Fibroblast of lung (primary cell): ENCODE data around the gene AKIRIN2. TPM values are rescaled to one million over a fixed set of nuclear protein-coding genes. Genes with fewer than 3 reads are reported as not detected.
"Not testable (repeated sequence)": the region's sequence is repeated elsewhere in the genome, so short reads cannot be mapped to it uniquely, and the experiment has no call there.

Source experiments
- DNase-seq, 2 donors: peaks; one replicate each; pipeline versions ENCODE4 v3.0.0 to v3.0.0-alpha.2; 2010; ENCODE audit warnings: low read depth in 2 of 2
- H2AFZ ChIP-seq: 2 replicates; pipeline ENCODE4 v1.5.1; 2012; ENCODE audit warnings: low read length, control low read depth, inconsistent platforms
- H3K27ac ChIP-seq: 2 replicates; pipeline ENCODE4 v1.5.1; 2011; ENCODE audit warnings: low read length, control low read depth; ENCODE audit not compliant: insufficient read depth
- H3K27me3 ChIP-seq: 2 replicates; pipeline ENCODE4 v1.5.1; 2011; ENCODE audit warnings: mild to moderate bottlenecking, low read length; ENCODE audit not compliant: control insufficient read depth, insufficient read depth
- H3K36me3 ChIP-seq: 2 replicates; pipeline ENCODE4 v1.5.1; 2011; ENCODE audit warnings: low read length; ENCODE audit not compliant: control insufficient read depth, insufficient read depth
- H3K4me1 ChIP-seq: 2 replicates; pipeline ENCODE4 v1.5.1; 2011; ENCODE audit warnings: low read length; ENCODE audit not compliant: control insufficient read depth, insufficient read depth; ENCODE audit errors: extremely low read depth
- H3K4me2 ChIP-seq: 2 replicates; pipeline ENCODE4 v1.5.1; 2011; ENCODE audit warnings: low read length, control low read depth; ENCODE audit not compliant: insufficient read depth; ENCODE audit errors: extremely low read depth
- H3K4me3 ChIP-seq, 4 experiments: fragments of 200-600 bp in 1 of 4; sonication (generic) in 1 of 4; replicated peaks in 1 of 4; 2 replicates each; pipeline ENCODE4 v1.5.1; 2011 to 2016; ENCODE audit warnings: low read length in 4 of 4, low read depth in 3 of 4, mild to moderate bottlenecking in 3 of 4, control low read depth in 2 of 4, inconsistent platforms in 1 of 4, mixed read lengths in 1 of 4; ENCODE audit not compliant: insufficient read depth in 1 of 4; ENCODE audit errors: control extremely low read depth in 1 of 4
- H3K79me2 ChIP-seq: 2 replicates; pipeline ENCODE4 v1.5.1; 2012; ENCODE audit warnings: mild to moderate bottlenecking, low read length, inconsistent platforms; ENCODE audit not compliant: control insufficient read depth, insufficient read depth
- H3K9ac ChIP-seq: 2 replicates; pipeline ENCODE4 v1.5.1; 2011; ENCODE audit warnings: mild to moderate bottlenecking, low read length, control low read depth; ENCODE audit not compliant: insufficient read depth
- H3K9me3 ChIP-seq: 2 replicates; pipeline ENCODE4 v1.5.1; 2012; ENCODE audit warnings: low read depth, low read length; ENCODE audit not compliant: control insufficient read depth, insufficient read depth
- H4K20me1 ChIP-seq: 2 replicates; pipeline ENCODE4 v1.5.1; 2011; ENCODE audit warnings: low read length; ENCODE audit not compliant: control insufficient read depth, insufficient read depth; ENCODE audit errors: extremely low read depth
- CTCF ChIP-seq, 2 donors: IDR thresholded peaks in 1 of 2; conservative IDR thresholded peaks in 1 of 2; 1 replicate in 1 of 2; 2 replicates in 1 of 2; pipeline ENCODE4 v1.5.1; 2011 to 2012; ENCODE audit warnings: low read length in 2 of 2, control low read depth in 1 of 2, inconsistent platforms in 1 of 2, low read depth in 1 of 2, mild to moderate bottlenecking in 1 of 2
- EZH2 ChIP-seq: IDR thresholded peaks from 2 replicates; pipeline ENCODE4 v1.5.1; 2012; ENCODE audit warnings: low read length, control low read depth, mild to moderate bottlenecking; ENCODE audit errors: missing control alignments
- polyA plus RNA-seq, 2 donors: library from polyadenylated mRNA; depleted of rRNA in 1 of 2; stranded (reverse) in 1 of 2; unstranded in 1 of 2; fragments of >200 nt; gene quantifications; 2 replicates each; pipeline ENCODE4 v1.2.1, GENCODE V29; 2011 to 2012; ENCODE audit warnings: missing spikeins in 1 of 2
- total RNA-seq: library from RNA; depleted of rRNA; stranded (reverse); fragments of >200 nt; gene quantifications from 2 replicates; pipeline ENCODE4 v1.2.1, GENCODE V29; 2014

Gene AKIRIN2
- total and polyA plus RNA-seq, 2 donors (not counting 1 experiment from before 2014, with no cell fraction given), result 33.7 to 41.0 TPM

DNA sequence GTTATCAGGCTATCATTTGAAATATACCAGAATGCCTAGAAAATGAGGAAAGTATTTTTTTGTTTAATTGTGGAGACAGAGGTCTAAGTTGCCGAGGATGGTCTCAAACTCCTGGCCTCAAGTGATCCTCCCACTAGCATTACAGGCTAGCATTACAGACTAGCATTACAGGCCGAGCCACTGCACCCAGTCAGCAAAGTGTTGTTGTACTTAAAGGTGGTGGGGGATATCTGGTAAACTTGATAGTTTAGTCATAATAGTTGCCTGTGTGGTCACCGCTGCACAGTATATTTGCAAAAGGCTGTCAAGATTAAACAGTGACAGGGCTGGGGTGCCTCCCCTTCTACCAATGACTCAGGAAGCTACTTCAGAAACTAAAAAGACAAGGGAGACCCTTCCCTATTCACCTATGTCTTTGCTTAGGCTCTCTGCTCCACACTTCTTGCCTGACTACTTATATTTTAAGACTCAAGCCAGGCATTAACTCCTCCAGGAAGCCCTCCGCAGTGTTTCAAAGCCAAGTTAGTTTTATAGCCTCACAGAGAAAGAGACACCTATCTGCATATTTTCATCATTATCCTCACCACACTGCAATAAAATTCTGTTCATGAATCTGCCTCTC, 3.1 kb upstream of the AKIRIN2 start:
- Histone ChIP-seq H3K4me1 (peaks cover 6% of the 10 kb centered on the region), H3K9me3 (no peaks in the 10 kb centered on the region), H3K27ac (peak overlapping the region; percentile 8), H3K9ac (no peak overlapping the region), H3K4me3 (no peak overlapping the region), H4K20me1 (no peaks in the 10 kb centered on the region), H3K79me2 (peaks cover 18% of the 10 kb centered on the region), H2AFZ (peak overlapping the region; percentile 40), H3K4me2 (no peak overlapping the region), H3K36me3 (no peaks in the 10 kb centered on the region), H3K27me3 (no peaks in the 10 kb centered on the region)
- TF ChIP-seq CTCF (conservative IDR thresholded peaks at IDR 0.05 in 1 of 2, IDR thresholded peaks at IDR 0.05 in 1 of 2; ENCODE audit: low read depth in 1 of 2, low read length in 2 of 2), result no peak
- TF ChIP-seq EZH2, result no peak
- DNase-seq, result peak in 1 of 2 donors; percentile 78

DNA sequence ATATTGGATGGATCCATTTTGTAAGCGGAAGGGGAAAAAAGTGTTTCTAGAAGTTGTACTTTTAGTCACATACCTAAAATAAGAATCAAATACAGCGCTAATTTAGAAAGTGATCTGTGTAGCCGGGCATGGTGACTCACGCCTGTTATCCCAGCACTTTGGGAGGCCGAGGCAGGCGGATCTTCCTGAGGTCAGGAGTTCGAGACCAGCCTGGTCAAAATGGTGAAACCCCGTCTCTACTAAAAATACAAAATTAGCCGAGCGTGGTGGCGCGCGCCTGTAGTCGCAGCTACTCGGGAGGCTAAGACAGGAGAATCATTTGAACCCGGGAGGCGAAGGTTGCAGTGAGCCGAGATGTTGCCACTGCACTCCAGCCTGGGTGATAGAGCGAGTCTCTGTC, 1.0 kb upstream of the AKIRIN2 start:
- H3K27me3 ChIP-seq, H3K4me1 ChIP-seq, H4K20me1 ChIP-seq, H3K9ac ChIP-seq, H3K36me3 ChIP-seq, DNase-seq, H3K9me3 ChIP-seq: not testable (repeated sequence)
- Histone ChIP-seq H2AFZ (peak overlapping the region; percentile 48), H3K4me2 (peak overlapping the region; percentile 72), H3K4me3 (peak overlapping the region; percentile 53 to 99 (median 68)), H3K79me2 (peaks cover 40% of the 10 kb centered on the region), H3K27ac (peak overlapping the region; percentile 42)

DNA sequence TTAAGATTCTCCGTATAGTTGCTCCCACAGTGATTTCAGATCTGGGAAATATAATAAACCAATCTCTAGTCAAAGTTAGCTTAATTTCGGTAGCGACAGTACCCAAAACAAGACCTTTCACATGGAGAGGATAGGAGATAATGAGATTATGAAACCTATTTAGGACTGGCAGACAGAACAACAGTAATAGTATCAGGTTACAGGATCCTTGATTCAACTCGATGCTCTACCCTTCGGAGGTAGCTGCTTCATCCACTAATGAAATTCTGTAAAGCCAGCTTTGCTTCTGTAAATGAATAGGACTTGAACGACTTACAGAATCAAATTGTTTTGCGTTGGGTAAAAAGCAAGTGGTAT, 534 bp upstream of the AKIRIN2 start:
- peak overlapping the region; percentile 72 for H3K4me2 ChIP-seq
- H3K4me1 ChIP-seq, result peaks cover 8% of the 10 kb centered on the region
- H3K9me3 ChIP-seq, result no peaks in the 10 kb centered on the region
- H2AFZ ChIP-seq, result peak overlapping the region; percentile 48
- peak overlapping the region; percentile 53 to 99 (median 68) for H3K4me3 ChIP-seq
- TF ChIP-seq EZH2 (no peak), CTCF (conservative IDR thresholded peaks at IDR 0.05 in 1 of 2, IDR thresholded peaks at IDR 0.05 in 1 of 2; ENCODE audit: low read depth in 1 of 2, low read length in 2 of 2) (no peak)
- peaks cover 43% of the 10 kb centered on the region for H3K79me2 ChIP-seq
- peak overlapping the region; percentile 42 for H3K27ac ChIP-seq
- no peaks in the 10 kb centered on the region for H3K27me3 ChIP-seq
- DNase-seq, result peak in 1 of 2 donors; percentile 77
- H4K20me1 ChIP-seq, result no peaks in the 10 kb centered on the region
- peak overlapping the region; percentile 40 for H3K9ac ChIP-seq
- H3K36me3 ChIP-seq, result no peaks in the 10 kb centered on the region
